Smooth muscle cell (in vitro differentiated cells): ENCODE data around the gene ADCY5. TPM values are rescaled to one million over a fixed set of nuclear protein-coding genes. Genes with fewer than 3 reads are reported as not detected.

Experiments
- DNase-seq: peaks from one replicate; lab custom pipeline; 2025; ENCODE audit not compliant: unreplicated experiment; lab: John Stamatoyannopoulos, UW
- H2AFZ ChIP-seq: fragments of 200-600 bp; sonication (generic); 2 replicates; pipeline ENCODE4 v1.6.0; 2016; ENCODE audit warnings: antibody characterized with exemption, low read depth, mild to moderate bottlenecking
- H3F3A ChIP-seq: fragments of 200-600 bp; sonication (generic); 2 replicates; pipeline ENCODE4 v1.6.0; 2017; ENCODE audit warnings: antibody characterized with exemption, low read depth
- H3K27ac ChIP-seq: fragments of 200-600 bp; sonication (generic); 2 replicates; pipeline ENCODE4 v1.5.1; 2016; ENCODE audit warnings: low read depth, mild to moderate bottlenecking
- H3K27me3 ChIP-seq: fragments of 200-600 bp; sonication (generic); 2 replicates; pipeline ENCODE4 v1.6.1; 2016; ENCODE audit warnings: low read depth, mild to moderate bottlenecking
- H3K36me3 ChIP-seq: fragments of 200-600 bp; sonication (generic); 2 replicates; pipeline ENCODE4 v1.5.1; 2016; ENCODE audit warnings: low read depth
- H3K4me1 ChIP-seq: fragments of 200-600 bp; sonication (generic); 2 replicates; pipeline ENCODE4 v1.5.1; 2016; ENCODE audit warnings: low read depth
- H3K4me2 ChIP-seq: fragments of 200-600 bp; sonication (generic); 2 replicates; pipeline ENCODE4 v1.6.0; 2016; ENCODE audit warnings: mild to moderate bottlenecking
- H3K4me3 ChIP-seq: fragments of 200-600 bp; sonication (generic); 2 replicates; pipeline ENCODE4 v1.5.1; 2016; ENCODE audit warnings: mild to moderate bottlenecking
- H3K79me2 ChIP-seq: fragments of 200-600 bp; sonication (generic); 2 replicates; pipeline ENCODE4 v1.6.0; 2016; ENCODE audit warnings: low read depth, mild to moderate bottlenecking
- H3K9ac ChIP-seq: fragments of 200-600 bp; sonication (generic); 2 replicates; pipeline ENCODE4 v1.6.0; 2016; ENCODE audit warnings: low read depth
- H3K9me3 ChIP-seq: fragments of 200-600 bp; sonication (generic); replicated peaks from 2 replicates; pipeline ENCODE4 v1.5.1; 2016; ENCODE audit warnings: low read depth
- H4K20me1 ChIP-seq: fragments of 200-600 bp; sonication (generic); 2 replicates; pipeline ENCODE4 v1.6.0; 2016; ENCODE audit warnings: low read depth
- WGBS: methylation state at CpG from one replicate; pipeline ENCODE4 v1.1.7; 2016; ENCODE audit warnings: low lambda C conversion rate; 5-methylcytosine and 5-hydroxymethylcytosine counted together
- polyA plus RNA-seq: library from polyadenylated mRNA; unstranded; fragments of >200 nt; fragmentation: Nextera tagmentation; extraction: Ambion mirVana; gene quantifications from 2 replicates; pipeline ENCODE4 v1.2.1, GENCODE V29; 2016
- total RNA-seq: library from RNA; depleted of rRNA; stranded (reverse); fragments of >200 nt; gene quantifications from 2 replicates; pipeline ENCODE4 v1.2.3, GENCODE V29; 2014
- TF ChIP-seq, protein P1 (sequence below): fragments of 200-600 bp; sonication (generic); IDR thresholded peaks from 2 replicates; pipeline ENCODE4 v1.5.1; 2017; ENCODE audit warnings: borderline replicate concordance, mild to moderate bottlenecking, antibody characterized with exemption; ENCODE audit not compliant: insufficient read depth, poor library complexity, severe bottlenecking

ADCY5 gene
- total and polyA plus RNA-seq, 2 experiments from 2014 or later = 0.50 to 0.58 TPM

GRCh38 chr3:123406598-123406997 is 42.3 kb downstream of the ADCY5 start:
- H3K4me2 ChIP-seq = no peak overlapping the region
- H4K20me1 ChIP-seq = no peaks in the 10 kb centered on the region
- H3K9ac ChIP-seq = no peak overlapping the region
- H3K79me2 ChIP-seq = no peaks in the 10 kb centered on the region
- H3K27me3 ChIP-seq = peaks cover 15% of the 10 kb centered on the region
- no peak overlapping the region for H3K27ac ChIP-seq
- TF ChIP-seq, protein P1, sequence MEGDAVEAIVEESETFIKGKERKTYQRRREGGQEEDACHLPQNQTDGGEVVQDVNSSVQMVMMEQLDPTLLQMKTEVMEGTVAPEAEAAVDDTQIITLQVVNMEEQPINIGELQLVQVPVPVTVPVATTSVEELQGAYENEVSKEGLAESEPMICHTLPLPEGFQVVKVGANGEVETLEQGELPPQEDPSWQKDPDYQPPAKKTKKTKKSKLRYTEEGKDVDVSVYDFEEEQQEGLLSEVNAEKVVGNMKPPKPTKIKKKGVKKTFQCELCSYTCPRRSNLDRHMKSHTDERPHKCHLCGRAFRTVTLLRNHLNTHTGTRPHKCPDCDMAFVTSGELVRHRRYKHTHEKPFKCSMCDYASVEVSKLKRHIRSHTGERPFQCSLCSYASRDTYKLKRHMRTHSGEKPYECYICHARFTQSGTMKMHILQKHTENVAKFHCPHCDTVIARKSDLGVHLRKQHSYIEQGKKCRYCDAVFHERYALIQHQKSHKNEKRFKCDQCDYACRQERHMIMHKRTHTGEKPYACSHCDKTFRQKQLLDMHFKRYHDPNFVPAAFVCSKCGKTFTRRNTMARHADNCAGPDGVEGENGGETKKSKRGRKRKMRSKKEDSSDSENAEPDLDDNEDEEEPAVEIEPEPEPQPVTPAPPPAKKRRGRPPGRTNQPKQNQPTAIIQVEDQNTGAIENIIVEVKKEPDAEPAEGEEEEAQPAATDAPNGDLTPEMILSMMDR = no peak
- 84% methylated on average over 6 of the region's 6 CpGs for WGBS
- no peak overlapping the region for H3K4me3 ChIP-seq
- H3F3A ChIP-seq = no peaks in the 10 kb centered on the region
- no peaks in the 10 kb centered on the region for H3K4me1 ChIP-seq
- no peak for DNase-seq
- no peaks in the 10 kb centered on the region for H3K9me3 ChIP-seq
- no peaks in the 10 kb centered on the region for H3K36me3 ChIP-seq
- no peak overlapping the region for H2AFZ ChIP-seq

- H3K27ac ChIP-seq = no peak overlapping the region
- 87% methylated on average over 8 of the region's 8 CpGs for WGBS
- TF ChIP-seq, protein P1 = no peak
These were observed 42.9 kb downstream of the ADCY5 start for GRCh38 chr3:123405936-123406510.

GRCh38 chr3:123405021-123405420 is 43.9 kb downstream of the ADCY5 start:
- H3K36me3 ChIP-seq = no peaks in the 10 kb centered on the region
- H3F3A ChIP-seq = no peaks in the 10 kb centered on the region
- H3K9ac ChIP-seq = no peak overlapping the region
- H3K4me1 ChIP-seq = no peaks in the 10 kb centered on the region
- no peak overlapping the region for H3K4me2 ChIP-seq
- no peak for DNase-seq
- no peaks in the 10 kb centered on the region for H3K79me2 ChIP-seq
- TF ChIP-seq, protein P1 = no peak
- H3K4me3 ChIP-seq = no peak overlapping the region
- 94% methylated on average over 11 of the region's 11 CpGs for WGBS
- no peak overlapping the region for H2AFZ ChIP-seq
- H4K20me1 ChIP-seq = no peaks in the 10 kb centered on the region
- peaks cover 28% of the 10 kb centered on the region for H3K27me3 ChIP-seq
- H3K27ac ChIP-seq = no peak overlapping the region
- H3K9me3 ChIP-seq = no peaks in the 10 kb centered on the region

More at GRCh38 chr3:123405936-123406510, 42.9 kb downstream of the ADCY5 start:
- peaks cover 19% of the 10 kb centered on the region for H3K27me3 ChIP-seq
- H3K9ac ChIP-seq = no peak overlapping the region
- H3F3A ChIP-seq = no peaks in the 10 kb centered on the region
- H3K4me2 ChIP-seq = no peak overlapping the region
- no peaks in the 10 kb centered on the region for H3K79me2 ChIP-seq
- H2AFZ ChIP-seq = no peak overlapping the region
- no peaks in the 10 kb centered on the region for H4K20me1 ChIP-seq
- H3K4me1 ChIP-seq = no peaks in the 10 kb centered on the region
- H3K4me3 ChIP-seq = no peak overlapping the region
- H3K36me3 ChIP-seq = no peaks in the 10 kb centered on the region
- DNase-seq = no peak
- H3K9me3 ChIP-seq = no peaks in the 10 kb centered on the region

DNA sequence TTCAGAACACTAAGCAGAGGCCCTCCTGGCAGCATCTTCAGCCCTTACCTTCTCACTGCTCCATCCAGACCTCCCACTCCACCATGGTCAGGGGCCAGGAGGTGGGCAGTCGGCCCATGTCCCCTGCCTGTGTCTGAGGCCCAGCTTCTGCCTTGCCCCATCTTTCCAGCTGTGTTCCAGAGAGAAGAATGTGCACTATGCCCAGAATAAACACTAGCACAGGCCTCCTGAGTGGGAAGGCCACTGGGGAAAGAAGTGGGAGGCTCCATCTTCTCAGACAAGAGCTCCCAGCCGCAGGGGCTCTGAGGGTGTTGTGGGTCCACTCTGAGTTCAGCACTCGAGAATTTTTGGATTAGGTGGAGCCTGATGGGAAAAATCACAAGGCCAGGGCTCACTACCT is 44.5 kb downstream of the ADCY5 start:
- no peak overlapping the region for H2AFZ ChIP-seq
- TF ChIP-seq, protein P1 = no peak
- H3K27ac ChIP-seq = no peak overlapping the region
- H3K4me2 ChIP-seq = no peak overlapping the region
- H3K27me3 ChIP-seq = peaks cover 31% of the 10 kb centered on the region
- no peaks in the 10 kb centered on the region for H4K20me1 ChIP-seq
- DNase-seq = no peak
- no peaks in the 10 kb centered on the region for H3K36me3 ChIP-seq
- no peaks in the 10 kb centered on the region for H3F3A ChIP-seq
- H3K9me3 ChIP-seq = no peaks in the 10 kb centered on the region
- 47% methylated on average over 3 of the region's 3 CpGs for WGBS
- H3K79me2 ChIP-seq = no peaks in the 10 kb centered on the region
- no peak overlapping the region for H3K4me3 ChIP-seq
- H3K9ac ChIP-seq = no peak overlapping the region
- H3K4me1 ChIP-seq = no peaks in the 10 kb centered on the region
